GM23248 (cell line): ENCODE data around the gene CMKLR1.

Source experiments
- EZH2 ChIP-seq: fragments of 200-600 bp; sonication (generic); IDR thresholded peaks from 2 replicates; pipeline ENCODE4 v1.6.1; 2018; ENCODE audit warnings: antibody characterized with exemption, mild to moderate bottlenecking; ENCODE audit not compliant: insufficient read depth, poor library complexity, severe bottlenecking
- EZH2phosphoT487 ChIP-seq: fragments of 200-600 bp; sonication (generic); IDR thresholded peaks from 2 replicates; pipeline ENCODE4 v1.6.1; 2018; ENCODE audit warnings: antibody characterized with exemption, moderate library complexity, mild to moderate bottlenecking, low read depth; ENCODE audit not compliant: insufficient read depth

- TF ChIP-seq EZH2, result no peak
- no peak for TF ChIP-seq EZH2phosphoT487
These were observed 37.0 kb upstream of the CMKLR1 start for GRCh38 chr12:108375986-108376663.
